Endothelial cell of umbilical vein (primary cell): Measurements from ENCODE around the gene COMMD9. TPM values are rescaled to one million over a fixed set of nuclear protein-coding genes. Genes with fewer than 3 reads are reported as not detected.
A peak's percentile ranks its signal among the peaks of the same experiment; 100 is the strongest.

ENCODE experiments used
- BruUV-seq: library from RNA; stranded (reverse); fragments of 400-500 nt; replicated peaks from 2 replicates; lab custom pipeline; 2021; lab: Mats Ljungman, UMichigan
- CTCF ChIA-PET: fragments of 300-600, 350-600 bp; sonication (Branson Sonifier 250); formaldehyde crosslinking; loops from one replicate; lab custom pipeline; 2021; ENCODE audit warnings: antibody characterized with exemption, inconsistent platforms; lab: Charles Lee
- POLR2A ChIA-PET: fragments of 300-600, 350-600 bp; sonication (Branson Sonifier 250); formaldehyde crosslinking; loops from one replicate; lab custom pipeline; 2021; ENCODE audit warnings: antibody characterized with exemption, inconsistent platforms; lab: Charles Lee
- DNase-seq: peaks from one replicate; pipeline ENCODE4 v3.0.0-alpha.2; 2011; ENCODE audit warnings: low read depth, low spot score
- FAIRE-seq: peaks from 2 replicates; lab custom pipeline; 2011; peaks lifted over from hg19 to GRCh38; lab: Jason Lieb, UNC
- H2AFZ ChIP-seq: 2 replicates; pipeline ENCODE4 v1.6.0; 2012; ENCODE audit warnings: low read depth, low read length, control low read depth, inconsistent platforms
- H3K27ac ChIP-seq: 2 replicates; pipeline ENCODE4 v1.5.1; 2011; ENCODE audit warnings: low read depth, mild to moderate bottlenecking, control low read depth, low read length, moderate library complexity; ENCODE audit not compliant: insufficient read depth
- H3K27me3 ChIP-seq, 2 experiments: 2 replicates each; pipeline versions ENCODE4 v1.6.0 to v1.6.1; 2011; ENCODE audit warnings: low read length in 2 of 2, mixed read lengths in 1 of 2; ENCODE audit not compliant: control insufficient read depth in 2 of 2, insufficient read depth in 2 of 2
- H3K36me3 ChIP-seq, 2 experiments: 2 replicates in 1 of 2; 3 replicates in 1 of 2; pipeline ENCODE4 v1.5.1; 2011; ENCODE audit warnings: low read length in 2 of 2, mild to moderate bottlenecking in 1 of 2, moderate library complexity in 1 of 2; ENCODE audit not compliant: control insufficient read depth in 2 of 2, insufficient read depth in 2 of 2; ENCODE audit errors: extremely low read depth in 1 of 2
- H3K4me1 ChIP-seq: 3 replicates; pipeline ENCODE4 v1.5.1; 2011; ENCODE audit warnings: mild to moderate bottlenecking, low read length; ENCODE audit not compliant: control insufficient read depth, insufficient read depth; ENCODE audit errors: extremely low read depth
- H3K4me2 ChIP-seq: 2 replicates; pipeline ENCODE4 v1.6.1; 2011; ENCODE audit warnings: low read length, control low read depth, mixed read lengths; ENCODE audit not compliant: insufficient read depth
- H3K4me3 ChIP-seq, 3 experiments: fragments of 200-600 bp in 1 of 3; sonication (generic), shearing (Covaris generic) in 1 of 3; replicated peaks in 1 of 3; 2 replicates each; pipeline ENCODE4 v1.5.1; 2011 to 2016; ENCODE audit warnings: control low read depth in 3 of 3, low read length in 3 of 3, mild to moderate bottlenecking in 2 of 3, inconsistent platforms in 1 of 3, low read depth in 1 of 3, moderate library complexity in 1 of 3; ENCODE audit not compliant: insufficient read depth in 1 of 3
- H3K79me2 ChIP-seq: 2 replicates; pipeline ENCODE4 v1.6.0; 2012; ENCODE audit warnings: low read length, inconsistent platforms; ENCODE audit not compliant: control insufficient read depth, insufficient read depth
- H3K9ac ChIP-seq: replicated peaks from 2 replicates; pipeline ENCODE3; 2011; ENCODE audit warnings: low read length, control low read depth; ENCODE audit not compliant: insufficient read depth; ENCODE audit errors: extremely low read depth
- H3K9me1 ChIP-seq: replicated peaks from 3 replicates; pipeline ENCODE4 v1.6.0; 2011; ENCODE audit warnings: mild to moderate bottlenecking, low read length; ENCODE audit not compliant: control insufficient read depth, insufficient read depth; ENCODE audit errors: extremely low read depth
- H3K9me3 ChIP-seq: replicated peaks from 2 replicates; pipeline ENCODE4 v1.5.1; 2012; ENCODE audit warnings: low read length, inconsistent platforms; ENCODE audit not compliant: control insufficient read depth, insufficient read depth
- H4K20me1 ChIP-seq: replicated peaks from 2 replicates; pipeline ENCODE3; 2011; ENCODE audit warnings: mild to moderate bottlenecking, low read length; ENCODE audit not compliant: control insufficient read depth, insufficient read depth; ENCODE audit errors: extremely low read depth
- EZH2 ChIP-seq: IDR thresholded peaks from 2 replicates; pipeline ENCODE4 v1.6.1; 2012; ENCODE audit warnings: borderline replicate concordance, low read depth, mild to moderate bottlenecking, moderate library complexity, low read length, inconsistent platforms; ENCODE audit not compliant: severe bottlenecking
- POLR2A ChIP-seq: IDR thresholded peaks from 2 replicates; pipeline ENCODE4 v1.6.1; 2012; ENCODE audit warnings: low read depth, mild to moderate bottlenecking, control low read depth, low read length
- POLR2AphosphoS5 ChIP-seq: IDR thresholded peaks from 2 replicates; pipeline ENCODE4 v1.6.1; 2012; ENCODE audit warnings: low read depth, mild to moderate bottlenecking, control low read depth, low read length, moderate library complexity; ENCODE audit not compliant: insufficient read depth
- dilution Hi-C: fragments of 300-500 bp; cut with MboI; formaldehyde crosslinking; loops from one replicate; pipeline ENCODE4 v1.15.0; 2019; ENCODE audit warnings: low sequenced_read_pairs; ENCODE audit not compliant: extremely low pct_ligation_motif_present
- intact Hi-C: fragments of 100-400 bp; cut with micrococcal nuclease; formaldehyde crosslinking; loops from one replicate; pipeline ENCODE4 v1.10.0; 2022
- polyA plus RNA-seq, 4 experiments: library from polyadenylated mRNA; depleted of rRNA in 3 of 4; stranded (reverse) in 3 of 4; unstranded in 1 of 4; fragments of >200 nt; gene quantifications; 2 replicates each; pipeline versions ENCODE4 v1.2.1 to v1.2.3, GENCODE V29; 2011 to 2012; ENCODE audit warnings: missing spikeins in 1 of 4
- total RNA-seq: library from RNA; stranded (reverse); gene quantifications from 2 replicates; pipeline ENCODE4 v1.2.3, GENCODE V29; 2021
- TF ChIP-seq, protein P1 (sequence below), 2 donors: IDR thresholded peaks; 1 replicate in 1 of 2; 2 replicates in 1 of 2; pipeline ENCODE4 v1.5.1; 2011; ENCODE audit warnings: low read length in 2 of 2, mild to moderate bottlenecking in 2 of 2, moderate library complexity in 2 of 2, control low read depth in 1 of 2, inconsistent platforms in 1 of 2, low read depth in 1 of 2; ENCODE audit not compliant: insufficient read depth in 1 of 2; ENCODE audit errors: extremely low read depth in 1 of 2

The COMMD9 gene
- total and polyA plus RNA-seq, 2 donors (not counting 3 experiments of a cell fraction or from before 2014, with no cell fraction given): 65.1 to 78.9 TPM

GRCh38 chr11:36265793-36266628 lies 23.2 kb downstream of the COMMD9 start:
- H3K9me1 ChIP-seq: no peaks in the 10 kb centered on the region
- H3K27ac ChIP-seq: no peak overlapping the region
- POLR2A ChIA-PET: no interaction called here
- dilution Hi-C loops: loop anchor here (25.0 kb wide), 2 partner anchors 454 to 654 kb away; partner anchors contain the start of gene FJX1
- H4K20me1 ChIP-seq: no peaks in the 10 kb centered on the region
- H3K9me3 ChIP-seq: no peaks in the 10 kb centered on the region
- no peaks in the 10 kb centered on the region for H3K4me1 ChIP-seq
- TF ChIP-seq POLR2A: no peak
- TF ChIP-seq EZH2: no peak
- TF ChIP-seq POLR2AphosphoS5: no peak
- TF ChIP-seq, protein P1, sequence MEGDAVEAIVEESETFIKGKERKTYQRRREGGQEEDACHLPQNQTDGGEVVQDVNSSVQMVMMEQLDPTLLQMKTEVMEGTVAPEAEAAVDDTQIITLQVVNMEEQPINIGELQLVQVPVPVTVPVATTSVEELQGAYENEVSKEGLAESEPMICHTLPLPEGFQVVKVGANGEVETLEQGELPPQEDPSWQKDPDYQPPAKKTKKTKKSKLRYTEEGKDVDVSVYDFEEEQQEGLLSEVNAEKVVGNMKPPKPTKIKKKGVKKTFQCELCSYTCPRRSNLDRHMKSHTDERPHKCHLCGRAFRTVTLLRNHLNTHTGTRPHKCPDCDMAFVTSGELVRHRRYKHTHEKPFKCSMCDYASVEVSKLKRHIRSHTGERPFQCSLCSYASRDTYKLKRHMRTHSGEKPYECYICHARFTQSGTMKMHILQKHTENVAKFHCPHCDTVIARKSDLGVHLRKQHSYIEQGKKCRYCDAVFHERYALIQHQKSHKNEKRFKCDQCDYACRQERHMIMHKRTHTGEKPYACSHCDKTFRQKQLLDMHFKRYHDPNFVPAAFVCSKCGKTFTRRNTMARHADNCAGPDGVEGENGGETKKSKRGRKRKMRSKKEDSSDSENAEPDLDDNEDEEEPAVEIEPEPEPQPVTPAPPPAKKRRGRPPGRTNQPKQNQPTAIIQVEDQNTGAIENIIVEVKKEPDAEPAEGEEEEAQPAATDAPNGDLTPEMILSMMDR (IDR thresholded peaks at IDR 0.05; ENCODE audit: extremely low read depth in 1 of 2, insufficient read depth in 1 of 2, low read depth in 1 of 2, low read length in 2 of 2): peak; percentile 86 to 89
- no peak overlapping the region for H2AFZ ChIP-seq
- BruUV-seq: no TSS peak
- CTCF ChIA-PET: interaction anchor here (0.5 to 7.5 kb wide), 47 partner anchors 9 to 781 kb away, joined by 3 to 162 read pairs (median 4); partner anchors contain the start of genes FJX1 and TRIM44
- peaks cover 0 to 5% of the 10 kb centered on the region in 2 experiments for H3K27me3 ChIP-seq
- FAIRE-seq (peak; percentile 94), DNase-seq (peak; percentile 40)
- H3K4me2 ChIP-seq: no peak overlapping the region
- no peak overlapping the region for H3K4me3 ChIP-seq
- H3K36me3 ChIP-seq: no peaks in the 10 kb centered on the region
- intact Hi-C loops: loop anchor here (1.0 to 10.0 kb wide), 4 partner anchors 444 to 1341 kb away; no protein-coding TSS in a partner anchor
- H3K79me2 ChIP-seq: no peaks in the 10 kb centered on the region
- no peak overlapping the region for H3K9ac ChIP-seq
